CD4-positive, alpha-beta T cell treated with Interleukin-17A for 1 hour (primary cell): ENCODE measurements around the gene MACROD2.
"Not testable (repeated sequence)": the region's sequence is repeated elsewhere in the genome, so short reads cannot be mapped to it uniquely, and the experiment has no call there.

ENCODE experiments used
- DNase-seq: peaks from one replicate; pipeline ENCODE4 v3.0.0-alpha.2; 2020

Gene MACROD2

GRCh38 chr20:14422892-14423291, 427.6 kb downstream of the MACROD2 start:
- DNase-seq, result no peak

GRCh38 chr20:14431568-14431967, 436.3 kb downstream of the MACROD2 start:
- DNase-seq, result no peak

- DNase-seq, result no peak
These were observed 436.8 kb downstream of the MACROD2 start for GRCh38 chr20:14432085-14432484.

GRCh38 chr20:14432597-14432996, 437.3 kb downstream of the MACROD2 start:
- no peak for DNase-seq

- no peak for DNase-seq
These were observed 439.2 kb downstream of the MACROD2 start for GRCh38 chr20:14434384-14435136.

GRCh38 chr20:14441201-14441600, 445.9 kb downstream of the MACROD2 start:
- no peak for DNase-seq

- DNase-seq, result no peak
These were observed 448.8 kb downstream of the MACROD2 start for GRCh38 chr20:14444106-14444505.

- no peak for DNase-seq
These were observed 450.0 kb downstream of the MACROD2 start for GRCh38 chr20:14445310-14445709.

GRCh38 chr20:14445902-14446301, 450.6 kb downstream of the MACROD2 start:
- DNase-seq, result no peak

- no peak for DNase-seq
These were observed 451.1 kb downstream of the MACROD2 start for GRCh38 chr20:14446446-14446845.

GRCh38 chr20:14449323-14449722, 454.0 kb downstream of the MACROD2 start:
- DNase-seq, result no peak

GRCh38 chr20:14450256-14450655, 454.9 kb downstream of the MACROD2 start:
- no peak for DNase-seq

GRCh38 chr20:14451458-14451857, 456.1 kb downstream of the MACROD2 start:
- DNase-seq, result no peak

- DNase-seq, result no peak
These were observed 457.9 kb downstream of the MACROD2 start for GRCh38 chr20:14453259-14453658.

- DNase-seq, result no peak
These were observed 459.0 kb downstream of the MACROD2 start for GRCh38 chr20:14454296-14454695.

GRCh38 chr20:14467104-14467827, 471.9 kb downstream of the MACROD2 start:
- not testable (repeated sequence) for DNase-seq

- DNase-seq, result no peak
These were observed 475.0 kb downstream of the MACROD2 start for GRCh38 chr20:14470231-14470899.

- DNase-seq, result no peak
These were observed 475.8 kb downstream of the MACROD2 start for GRCh38 chr20:14470977-14471661.

- DNase-seq, result no peak
These were observed 481.8 kb downstream of the MACROD2 start for GRCh38 chr20:14477125-14477524.

- DNase-seq, result no peak
These were observed 482.8 kb downstream of the MACROD2 start for GRCh38 chr20:14478126-14478525.

- DNase-seq, result no peak
These were observed 486.5 kb downstream of the MACROD2 start for GRCh38 chr20:14481863-14482262.

- DNase-seq, result no peak
These were observed 492.9 kb downstream of the MACROD2 start for GRCh38 chr20:14488212-14488611.
